K562 (cell line): ENCODE results near the gene C3orf70. TPM values are rescaled to one million over a fixed set of nuclear protein-coding genes. Genes with fewer than 3 reads are reported as not detected.

Experiments
- ATAC-seq: fragments of 200-7000 bp; cut with Tn5 transposase; 3 replicates; pipeline ENCODE4 v1.9.1; 2020; ENCODE audit warnings: moderate library complexity
- BruUV-seq: library from RNA; stranded (reverse); fragments of 400-500 nt; replicated peaks from 2 replicates; lab custom pipeline; 2021; lab: Mats Ljungman, UMichigan
- CTCF ChIA-PET: fragments of 300-600 bp; formaldehyde crosslinking; extraction: SDS; loops from one replicate; lab custom pipeline; 2021; ENCODE audit warnings: low intra/inter-chr PET ratio; lab: Yijun Ruan, JAX
- POLR2A ChIA-PET: fragments of 300-600, 350-650 bp; sonication (Branson Sonifier 250); formaldehyde crosslinking; extraction: SDS; loops from one replicate; lab custom pipeline; 2021; ENCODE audit warnings: antibody characterized with exemption, inconsistent platforms; lab: Yijun Ruan, JAX
- DNase-seq, 4 experiments: peaks; one replicate each; pipeline versions ENCODE4 v3.0.0 to v3.0.0-alpha.2; 2011 to 2018; ENCODE audit warnings: low spot score in 3 of 4, mixed read lengths in 3 of 4; ENCODE audit errors: extremely low read depth in 1 of 4
- FAIRE-seq: peaks from 2 replicates; lab custom pipeline; 2011; peaks lifted over from hg19 to GRCh38; lab: Jason Lieb, UNC
- H2AFZ ChIP-seq: 2 replicates; pipeline ENCODE4 v1.6.0; 2011; ENCODE audit warnings: low read depth, low read length, control low read depth, inconsistent platforms
- H3K27ac ChIP-seq: fragments of 200-600 bp; 3 replicates; pipeline ENCODE4 v1.8.0; 2011; ENCODE audit warnings: low read depth, mild to moderate bottlenecking, control low read depth, inconsistent platforms, low read length, moderate library complexity, mixed read lengths; ENCODE audit errors: extremely low read depth
- H3K27me3 ChIP-seq, 2 experiments: fragments of 300-600 bp in 1 of 2; 2 replicates in 1 of 2; 3 replicates in 1 of 2; pipeline versions ENCODE4 v1.6.0 to v1.8.0; 2011; ENCODE audit warnings: inconsistent platforms in 2 of 2, low read length in 2 of 2, mild to moderate bottlenecking in 1 of 2, mixed read lengths in 1 of 2, moderate library complexity in 1 of 2; ENCODE audit not compliant: control insufficient read depth in 2 of 2, insufficient read depth in 2 of 2
- H3K36me3 ChIP-seq: fragments of 300-600 bp; 3 replicates; pipeline ENCODE4 v1.8.0; 2011; ENCODE audit warnings: mild to moderate bottlenecking, low read length, inconsistent platforms; ENCODE audit not compliant: control insufficient read depth, insufficient read depth
- H3K4me1 ChIP-seq, 2 experiments: fragments of 200-600 bp in 1 of 2; replicated peaks in 1 of 2; 2 replicates in 1 of 2; 3 replicates in 1 of 2; pipeline versions ENCODE4 v1.5.1 to v1.8.0; 2011; ENCODE audit warnings: inconsistent platforms in 2 of 2, low read length in 2 of 2, mild to moderate bottlenecking in 1 of 2, mixed read lengths in 1 of 2, moderate library complexity in 1 of 2; ENCODE audit not compliant: control insufficient read depth in 2 of 2, insufficient read depth in 2 of 2
- H3K4me2 ChIP-seq: 2 replicates; pipeline ENCODE4 v1.6.1; 2011; ENCODE audit warnings: low read length, control low read depth, inconsistent platforms, mixed read lengths; ENCODE audit not compliant: insufficient read depth
- H3K4me3 ChIP-seq: fragments of 200-600 bp; sonication (generic), shearing (Covaris generic); 2 replicates; pipeline ENCODE4 v1.5.1; 2016; ENCODE audit warnings: control low read depth, inconsistent platforms
- H3K79me2 ChIP-seq: fragments of 200-600 bp; 3 replicates; pipeline ENCODE4 v1.8.0; 2011; ENCODE audit warnings: low read length, inconsistent platforms; ENCODE audit not compliant: control insufficient read depth, insufficient read depth
- H3K9ac ChIP-seq, 2 experiments: 2 replicates each; pipeline versions ENCODE4 v1.6.0 to v1.6.1; 2011; ENCODE audit warnings: low read depth in 2 of 2, low read length in 2 of 2, control low read depth in 1 of 2, inconsistent platforms in 1 of 2, mild to moderate bottlenecking in 1 of 2, mixed read lengths in 1 of 2; ENCODE audit not compliant: insufficient read depth in 1 of 2
- H3K9me1 ChIP-seq: one replicate; pipeline ENCODE4 v1.6.0; 2011; ENCODE audit warnings: inconsistent platforms, mild to moderate bottlenecking, low read length, moderate library complexity; ENCODE audit not compliant: control insufficient read depth, insufficient read depth
- H3K9me3 ChIP-seq: replicated peaks from 2 replicates; pipeline ENCODE4 v1.5.1; 2011; ENCODE audit warnings: low read depth, low read length, inconsistent platforms; ENCODE audit not compliant: control insufficient read depth, insufficient read depth
- H4K20me1 ChIP-seq: replicated peaks from 2 replicates; pipeline ENCODE4 v1.6.1; 2011; ENCODE audit warnings: low read length, inconsistent platforms, mixed read lengths; ENCODE audit not compliant: control insufficient read depth, insufficient read depth
- ARHGAP35 ChIP-seq: fragments of 450-650 bp; IDR thresholded peaks from 2 replicates; pipeline ENCODE4 v1.6.1; 2018; ENCODE audit not compliant: partially characterized antibody
- BMI1 ChIP-seq: fragments of 150-350 bp; IDR thresholded peaks from 2 replicates; pipeline ENCODE4 v1.6.1; 2014; ENCODE audit warnings: low read length
- CBX2 ChIP-seq: fragments of 200-600 bp; sonication (generic); IDR thresholded peaks from one replicate; pipeline ENCODE4 v1.6.1; 2012; ENCODE audit warnings: mild to moderate bottlenecking, low read length, inconsistent platforms; ENCODE audit not compliant: insufficient read depth, poor library complexity, severe bottlenecking
- PATZ1 ChIP-seq: fragments of 250-450 bp; sonication (Bioruptor Pico); IDR thresholded peaks from 2 replicates; pipeline ENCODE4 v1.5.0; 2020; ENCODE audit warnings: mild to moderate bottlenecking, borderline replicate concordance
- WGBS: fragments of 100-300 bp; shearing (Covaris generic); methylation state at CpG from one replicate; pipeline ENCODE4 v1.1.6; 2016; ENCODE audit warnings: low coverage, mixed read lengths; ENCODE audit not compliant: insufficient coverage; ENCODE audit errors: missing lambda C conversion rate; 5-methylcytosine and 5-hydroxymethylcytosine counted together
- in situ Hi-C: fragments of 300-500 bp; cut with MboI; formaldehyde crosslinking; loops from 4 replicates; pipeline ENCODE4 v1.15.0; 2018; ENCODE audit warnings: inconsistent platforms, mixed read lengths
- intact Hi-C: fragments of 100-400 bp; cut with micrococcal nuclease; formaldehyde crosslinking; loops from 2 replicates; pipeline ENCODE4 v1.14.2; 2022
- polyA plus RNA-seq, 8 experiments: library from polyadenylated mRNA; depleted of rRNA in 4 of 8; stranded (reverse) in 5 of 8; unstranded in 3 of 8; fragments of >200 nt; fragmentation: Nextera tagmentation in 2 of 8; fragmentation: Illumina TruSeq in 1 of 8; extraction: Ambion mirVana in 2 of 8; extraction: Trizol in 1 of 8; gene quantifications; 2 replicates each; pipeline versions ENCODE4 v1.2.1 to v1.2.3, GENCODE V29; 2011 to 2014; ENCODE audit warnings: inconsistent platforms in 1 of 8, missing spikeins in 1 of 8
- total RNA-seq, 7 experiments: library from RNA; depleted of rRNA in 6 of 7; stranded (reverse); fragments of >200 nt in 6 of 7; fragmentation: Illumina TruSeq in 2 of 7; extraction: Trizol in 2 of 7; gene quantifications; 2 replicates each; pipeline versions ENCODE4 v1.2.1 to v1.2.3, GENCODE V29; 2011 to 2021; ENCODE audit warnings: low replicate concordance in 1 of 7

The C3orf70 gene
- total and polyA plus RNA-seq, 9 of the 15 experiments (the other 6 are each of a cell fraction or from before 2014, with no cell fraction given) = 0.01 to 0.04 (median 0.03) TPM; not detected in 6

- Histone ChIP-seq H4K20me1 (no peaks in the 10 kb centered on the region), H3K9me1 (no peaks in the 10 kb centered on the region), H3K9ac (no peak overlapping the region; a peak in 1 of 4 replicates), H3K4me2 (no peak overlapping the region), H3K79me2 (no peaks in the 10 kb centered on the region), H3K36me3 (no peaks in the 10 kb centered on the region), H3K4me3 (peak overlapping the region; percentile 35; the same call in 1 of the 2 replicates), H3K9me3 (no peaks in the 10 kb centered on the region), H3K4me1 (peaks cover 0 to 14% of the 10 kb centered on the region in 2 experiments; a peak in 3 of 5 replicates), H3K27ac (no peak overlapping the region), H2AFZ (no peak overlapping the region), H3K27me3 (peaks cover 29 to 34% of the 10 kb centered on the region in 2 experiments; a peak in 4 of 5 replicates)
- TF ChIP-seq ARHGAP35 (no peak), BMI1 (peak; percentile 55), PATZ1 (no peak), CBX2 (peak; percentile 96)
- BruUV-seq = no TSS peak
- WGBS = 33% methylated on average over 8 of the region's 9 CpGs
- ChIA-PET POLR2A (no interaction called here), CTCF (no interaction called here)
- DNase-seq = no peak
- no peak for FAIRE-seq
- intact Hi-C loops = no loop called here
- ATAC-seq = no peak
- in situ Hi-C loops = no loop called here
These were observed 873 bp downstream of the C3orf70 start for GRCh38 chr3:185151964-185152409.
